ENCODE data around the gene GCC1. TPM values are rescaled to one million over a fixed set of nuclear protein-coding genes. Genes with fewer than 3 reads are reported as not detected.

The GCC1 gene
- polyA plus RNA-seq, 1 experiment = 11.6 TPM

GRCh38 chr7:127625331-127625730 is 39.9 kb upstream of the GCC1 start:
- POLR2A ChIA-PET = no interaction called here
- H3K27me3 ChIP-seq (ENCODE audit: control insufficient read depth, insufficient read depth, low read length) = peaks cover 31% of the 10 kb centered on the region
- H3K27ac ChIP-seq (ENCODE audit: low read depth, low read length) = no peak overlapping the region
- DNase-seq (ENCODE audit: low read depth, low spot score) = no peak
- no peak overlapping the region for H3K4me3 ChIP-seq (ENCODE audit: low read depth, low read length)
- TF ChIP-seq, protein P1, sequence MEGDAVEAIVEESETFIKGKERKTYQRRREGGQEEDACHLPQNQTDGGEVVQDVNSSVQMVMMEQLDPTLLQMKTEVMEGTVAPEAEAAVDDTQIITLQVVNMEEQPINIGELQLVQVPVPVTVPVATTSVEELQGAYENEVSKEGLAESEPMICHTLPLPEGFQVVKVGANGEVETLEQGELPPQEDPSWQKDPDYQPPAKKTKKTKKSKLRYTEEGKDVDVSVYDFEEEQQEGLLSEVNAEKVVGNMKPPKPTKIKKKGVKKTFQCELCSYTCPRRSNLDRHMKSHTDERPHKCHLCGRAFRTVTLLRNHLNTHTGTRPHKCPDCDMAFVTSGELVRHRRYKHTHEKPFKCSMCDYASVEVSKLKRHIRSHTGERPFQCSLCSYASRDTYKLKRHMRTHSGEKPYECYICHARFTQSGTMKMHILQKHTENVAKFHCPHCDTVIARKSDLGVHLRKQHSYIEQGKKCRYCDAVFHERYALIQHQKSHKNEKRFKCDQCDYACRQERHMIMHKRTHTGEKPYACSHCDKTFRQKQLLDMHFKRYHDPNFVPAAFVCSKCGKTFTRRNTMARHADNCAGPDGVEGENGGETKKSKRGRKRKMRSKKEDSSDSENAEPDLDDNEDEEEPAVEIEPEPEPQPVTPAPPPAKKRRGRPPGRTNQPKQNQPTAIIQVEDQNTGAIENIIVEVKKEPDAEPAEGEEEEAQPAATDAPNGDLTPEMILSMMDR (IDR thresholded peaks at IDR 0.05; ENCODE audit: low read depth, low read length) = no peak
- no peaks in the 10 kb centered on the region for H3K9me3 ChIP-seq (ENCODE audit: control insufficient read depth, insufficient read depth, low read length)
- CTCF ChIA-PET = no interaction called here

DNA sequence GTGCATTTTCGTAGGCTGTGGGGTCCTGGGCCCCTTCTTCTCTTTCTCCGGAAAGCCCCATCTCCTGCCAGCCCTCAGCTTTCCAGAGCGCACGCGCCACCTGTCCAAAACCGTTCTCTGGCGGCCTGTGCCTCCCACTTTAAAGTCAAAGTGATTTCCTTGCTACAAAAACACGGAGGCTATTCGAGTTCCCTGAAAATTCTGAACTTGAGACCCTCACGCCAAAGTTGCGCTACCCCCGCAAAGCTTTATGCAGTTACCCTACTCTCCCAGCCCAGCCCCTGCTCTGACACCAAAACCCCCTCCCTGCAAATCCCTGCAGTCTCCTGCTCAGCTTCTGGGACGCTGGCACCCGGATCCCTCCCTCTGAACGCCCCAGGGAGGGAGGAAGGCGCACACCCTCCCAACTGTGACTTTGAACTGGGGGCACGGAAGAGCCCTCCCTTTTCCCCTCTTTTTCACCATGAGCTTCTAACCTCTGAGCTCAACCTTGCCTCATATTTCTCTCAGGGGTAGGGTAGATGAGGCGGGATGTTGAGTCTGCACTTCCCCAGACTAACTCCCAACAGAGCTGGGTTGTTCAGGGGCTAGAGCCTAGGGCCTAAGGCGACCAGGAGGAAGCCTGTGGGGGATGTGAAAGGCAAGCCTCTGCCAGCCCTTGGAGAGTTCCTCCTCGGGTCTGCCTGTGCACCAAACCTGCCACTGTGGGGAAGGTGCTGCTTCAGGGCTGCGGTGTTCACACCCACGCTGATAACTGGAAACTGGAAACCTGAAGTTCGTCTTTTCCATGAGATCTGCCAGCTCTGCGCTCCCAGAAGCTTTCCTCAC is 35.2 kb upstream of the GCC1 start:
- Histone ChIP-seq H3K27ac (ENCODE audit: low read depth, low read length) (no peak overlapping the region), H3K4me3 (ENCODE audit: low read depth, low read length) (no peak overlapping the region), H3K27me3 (ENCODE audit: control insufficient read depth, insufficient read depth, low read length) (peaks cover 67% of the 10 kb centered on the region), H3K9me3 (ENCODE audit: control insufficient read depth, insufficient read depth, low read length) (no peaks in the 10 kb centered on the region)
- TF ChIP-seq, protein P1 (IDR thresholded peaks at IDR 0.05; ENCODE audit: low read depth, low read length) = no peak
- DNase-seq (ENCODE audit: low read depth, low spot score) = no peak
- ChIA-PET POLR2A (no interaction called here), CTCF (no interaction called here)

DNA sequence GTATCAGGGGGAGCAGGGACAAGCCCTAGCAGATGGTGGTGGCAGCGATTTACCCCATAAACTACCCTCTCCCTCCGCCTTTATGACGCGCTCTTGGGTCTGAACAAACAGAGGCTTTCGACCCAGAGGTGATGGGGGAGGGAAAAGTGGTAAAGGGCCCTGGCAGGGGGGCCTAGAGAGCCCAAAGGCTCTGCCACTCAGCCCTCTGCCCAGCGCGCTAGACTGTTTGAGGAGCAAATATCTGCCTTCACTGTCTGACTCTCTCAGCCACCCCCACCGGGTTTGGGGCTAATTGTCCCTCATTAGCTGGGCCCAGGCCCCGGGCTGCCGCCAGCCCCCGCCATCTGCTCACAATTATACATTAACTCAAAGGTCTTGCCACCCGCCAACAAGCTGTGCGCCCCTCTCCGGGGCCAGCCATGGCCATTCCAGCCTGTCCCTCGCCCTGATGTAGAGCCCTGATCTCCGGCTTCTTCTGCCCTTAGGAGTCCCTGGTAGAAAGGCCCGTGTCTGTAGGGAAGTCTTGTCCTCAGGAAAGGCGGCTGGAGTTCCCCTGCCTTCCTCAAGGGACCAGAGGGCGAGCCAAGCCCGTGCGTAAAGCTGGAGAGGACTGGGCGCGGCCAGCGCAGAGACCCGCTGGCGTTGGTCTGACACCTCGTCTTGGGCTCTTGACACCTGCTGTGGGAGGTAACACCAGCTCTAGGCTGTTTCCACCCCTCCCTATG is 34.4 kb upstream of the GCC1 start:
- Histone ChIP-seq H3K9me3 (ENCODE audit: control insufficient read depth, insufficient read depth, low read length) (no peaks in the 10 kb centered on the region), H3K27ac (ENCODE audit: low read depth, low read length) (no peak overlapping the region), H3K4me3 (ENCODE audit: low read depth, low read length) (no peak overlapping the region), H3K27me3 (ENCODE audit: control insufficient read depth, insufficient read depth, low read length) (peaks cover 75% of the 10 kb centered on the region)
- CTCF ChIA-PET = no interaction called here
- DNase-seq (ENCODE audit: low read depth, low spot score) = no peak
- POLR2A ChIA-PET = no interaction called here
- TF ChIP-seq, protein P1 (IDR thresholded peaks at IDR 0.05; ENCODE audit: low read depth, low read length) = no peak

GRCh38 chr7:127618775-127619174 is 33.4 kb upstream of the GCC1 start:
- TF ChIP-seq, protein P1 (IDR thresholded peaks at IDR 0.05; ENCODE audit: low read depth, low read length) = no peak
- CTCF ChIA-PET = no interaction called here
- Histone ChIP-seq H3K27ac (ENCODE audit: low read depth, low read length) (no peak overlapping the region), H3K27me3 (ENCODE audit: control insufficient read depth, insufficient read depth, low read length) (peaks cover 76% of the 10 kb centered on the region), H3K4me3 (ENCODE audit: low read depth, low read length) (no peak overlapping the region), H3K9me3 (ENCODE audit: control insufficient read depth, insufficient read depth, low read length) (no peaks in the 10 kb centered on the region)
- POLR2A ChIA-PET = no interaction called here
- no peak for DNase-seq (ENCODE audit: low read depth, low spot score)

DNA sequence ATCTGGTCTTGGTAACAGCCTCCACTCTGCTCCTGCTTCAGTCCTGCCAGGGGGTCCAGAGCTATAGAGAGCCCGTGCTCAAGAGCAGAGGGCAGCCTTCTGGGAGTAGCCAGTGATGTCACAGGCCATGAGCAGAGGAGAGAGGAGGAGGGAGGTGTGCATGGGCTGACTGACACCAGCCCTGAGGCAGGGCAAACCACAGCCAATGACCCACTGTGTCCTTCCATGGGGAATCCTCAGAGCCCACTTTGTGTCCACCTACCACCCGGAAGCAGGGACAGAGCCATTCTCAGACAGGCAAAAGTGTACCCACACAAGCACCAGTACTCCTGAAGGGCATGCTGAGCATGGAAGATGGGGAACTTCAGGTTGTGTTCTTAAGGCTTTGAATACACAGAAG is 32.6 kb upstream of the GCC1 start, which contains the start of gene PAX4:
TSS of gene PAX4 (minus strand) at position 101 of the 400 bp plus-strand sequence. CDS start 2,214 bp downstream, outside the sequence.
- DNase-seq (ENCODE audit: low read depth, low spot score) = no peak
- TF ChIP-seq, protein P1 (IDR thresholded peaks at IDR 0.05; ENCODE audit: low read depth, low read length) = no peak
- H3K9me3 ChIP-seq (ENCODE audit: control insufficient read depth, insufficient read depth, low read length) = no peaks in the 10 kb centered on the region
- ChIA-PET CTCF (no interaction called here), POLR2A (no interaction called here)
- no peak within 1 kb of the TSS for H3K4me3 ChIP-seq (ENCODE audit: low read depth, low read length)
- no peak within 1 kb of the TSS for H3K27ac ChIP-seq (ENCODE audit: low read depth, low read length)
- H3K27me3 ChIP-seq (ENCODE audit: control insufficient read depth, insufficient read depth, low read length) = peaks cover 76% of the 10 kb centered on the region
